Smooth muscle cell of the brain vasculature (primary cell): ENCODE results near the gene PMEPA1.

Experiments used
- DNase-seq: peaks from one replicate; pipeline ENCODE4 v3.0.0-alpha.2; 2012; ENCODE audit warnings: low read depth, low spot score

The PMEPA1 gene

GRCh38 chr20:57736738-57737347 is 27.0 kb upstream of the PMEPA1 start:
- DNase-seq = no peak

GRCh38 chr20:57735831-57736737 is 26.3 kb upstream of the PMEPA1 start:
- no peak for DNase-seq

- no peak for DNase-seq
Measured at GRCh38 chr20:57734754-57735153, 24.9 kb upstream of the PMEPA1 start.

GRCh38 chr20:57732226-57732625 is 22.4 kb upstream of the PMEPA1 start:
- DNase-seq = no peak

GRCh38 chr20:57728762-57729161 is 18.9 kb upstream of the PMEPA1 start:
- no peak for DNase-seq

- no peak for DNase-seq
Measured at GRCh38 chr20:57727863-57728262, 18.0 kb upstream of the PMEPA1 start.

GRCh38 chr20:57725636-57726035 is 15.8 kb upstream of the PMEPA1 start:
- DNase-seq = no peak

GRCh38 chr20:57724610-57725405 is 15.0 kb upstream of the PMEPA1 start:
- DNase-seq = no peak

- DNase-seq = no peak
Measured at GRCh38 chr20:57723816-57724215, 14.0 kb upstream of the PMEPA1 start.

GRCh38 chr20:57719951-57720350 is 10.1 kb upstream of the PMEPA1 start:
- DNase-seq = no peak

GRCh38 chr20:57718490-57719009 is 8.7 kb upstream of the PMEPA1 start:
- peak; percentile 91 for DNase-seq

GRCh38 chr20:57717797-57718196 is 8.0 kb upstream of the PMEPA1 start:
- DNase-seq = no peak

- DNase-seq = no peak
Measured at GRCh38 chr20:57716901-57717300, 7.1 kb upstream of the PMEPA1 start.

- DNase-seq = no peak
Measured at GRCh38 chr20:57716202-57716601, 6.4 kb upstream of the PMEPA1 start.

- DNase-seq = no peak
Measured at GRCh38 chr20:57715268-57715904, 5.6 kb upstream of the PMEPA1 start.

GRCh38 chr20:57714409-57715267 is 4.8 kb upstream of the PMEPA1 start:
- no peak for DNase-seq

- DNase-seq = no peak
Measured at GRCh38 chr20:57713951-57714350, 4.1 kb upstream of the PMEPA1 start.

GRCh38 chr20:57713505-57713903 is 3.7 kb upstream of the PMEPA1 start:
- no peak for DNase-seq

GRCh38 chr20:57712851-57713504 is 3.2 kb upstream of the PMEPA1 start:
- DNase-seq = no peak

GRCh38 chr20:57712341-57712740 is 2.5 kb upstream of the PMEPA1 start:
- no peak for DNase-seq
